ENCODE data around the gene NUAK1.

The NUAK1 gene

DNA sequence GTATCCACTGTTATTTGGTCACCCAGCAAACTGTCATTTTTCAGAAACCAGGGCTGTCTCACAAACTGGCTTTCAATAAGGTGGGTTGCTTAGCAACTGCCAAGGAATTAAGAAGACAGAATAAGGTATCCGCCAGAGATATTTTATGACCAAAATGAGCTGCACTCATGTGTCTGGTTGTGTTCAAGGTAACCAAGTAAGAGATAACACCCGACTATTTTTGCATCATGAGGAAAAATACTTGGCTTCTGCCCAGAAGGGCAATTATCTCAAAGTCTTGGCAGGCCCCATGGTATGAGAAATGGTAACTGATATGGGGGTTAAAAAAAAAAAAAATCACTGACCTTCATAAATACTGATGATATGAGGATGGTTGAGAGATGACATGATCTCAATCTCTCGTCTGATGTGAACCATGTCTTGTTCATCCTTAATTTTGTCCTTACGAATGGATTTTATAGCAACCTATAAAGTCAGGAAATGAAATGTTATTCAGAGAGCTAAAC lies 32.6 kb downstream of the NUAK1 start:
- H3K4me3 ChIP-seq (ENCODE audit: control insufficient read depth, low read depth, low read length), result no peak overlapping the region
- TF ChIP-seq, protein P1, sequence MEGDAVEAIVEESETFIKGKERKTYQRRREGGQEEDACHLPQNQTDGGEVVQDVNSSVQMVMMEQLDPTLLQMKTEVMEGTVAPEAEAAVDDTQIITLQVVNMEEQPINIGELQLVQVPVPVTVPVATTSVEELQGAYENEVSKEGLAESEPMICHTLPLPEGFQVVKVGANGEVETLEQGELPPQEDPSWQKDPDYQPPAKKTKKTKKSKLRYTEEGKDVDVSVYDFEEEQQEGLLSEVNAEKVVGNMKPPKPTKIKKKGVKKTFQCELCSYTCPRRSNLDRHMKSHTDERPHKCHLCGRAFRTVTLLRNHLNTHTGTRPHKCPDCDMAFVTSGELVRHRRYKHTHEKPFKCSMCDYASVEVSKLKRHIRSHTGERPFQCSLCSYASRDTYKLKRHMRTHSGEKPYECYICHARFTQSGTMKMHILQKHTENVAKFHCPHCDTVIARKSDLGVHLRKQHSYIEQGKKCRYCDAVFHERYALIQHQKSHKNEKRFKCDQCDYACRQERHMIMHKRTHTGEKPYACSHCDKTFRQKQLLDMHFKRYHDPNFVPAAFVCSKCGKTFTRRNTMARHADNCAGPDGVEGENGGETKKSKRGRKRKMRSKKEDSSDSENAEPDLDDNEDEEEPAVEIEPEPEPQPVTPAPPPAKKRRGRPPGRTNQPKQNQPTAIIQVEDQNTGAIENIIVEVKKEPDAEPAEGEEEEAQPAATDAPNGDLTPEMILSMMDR (conservative IDR thresholded peaks at IDR 0.05; ENCODE audit: control insufficient read depth, insufficient read depth, low read depth, low read length), result no peak
- no peak for DNase-seq (ENCODE audit: low read depth)

DNA sequence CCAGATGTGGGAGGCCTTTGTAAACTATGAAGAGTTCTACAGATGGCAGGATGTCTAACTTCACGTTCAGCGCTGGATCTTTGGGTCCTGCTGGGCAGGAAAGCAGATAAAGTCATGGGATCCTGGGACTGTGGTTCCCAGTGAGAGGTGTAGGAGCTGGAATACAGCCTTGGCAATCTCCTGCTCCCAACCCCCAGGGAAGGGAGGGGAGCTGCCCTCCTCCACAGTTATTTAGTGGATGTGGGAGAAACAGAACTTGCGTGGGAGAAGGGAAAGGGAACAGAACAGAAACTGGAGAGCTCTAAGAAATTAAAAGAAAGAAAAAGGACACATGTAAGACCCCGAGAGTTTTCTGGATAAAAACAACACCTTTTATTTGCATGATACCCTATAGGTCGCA lies 37.0 kb downstream of the NUAK1 start:
- DNase-seq (ENCODE audit: low read depth), result no peak
- TF ChIP-seq, protein P1 (conservative IDR thresholded peaks at IDR 0.05; ENCODE audit: control insufficient read depth, insufficient read depth, low read depth, low read length), result no peak
- H3K4me3 ChIP-seq (ENCODE audit: control insufficient read depth, low read depth, low read length), result no peak overlapping the region

DNA sequence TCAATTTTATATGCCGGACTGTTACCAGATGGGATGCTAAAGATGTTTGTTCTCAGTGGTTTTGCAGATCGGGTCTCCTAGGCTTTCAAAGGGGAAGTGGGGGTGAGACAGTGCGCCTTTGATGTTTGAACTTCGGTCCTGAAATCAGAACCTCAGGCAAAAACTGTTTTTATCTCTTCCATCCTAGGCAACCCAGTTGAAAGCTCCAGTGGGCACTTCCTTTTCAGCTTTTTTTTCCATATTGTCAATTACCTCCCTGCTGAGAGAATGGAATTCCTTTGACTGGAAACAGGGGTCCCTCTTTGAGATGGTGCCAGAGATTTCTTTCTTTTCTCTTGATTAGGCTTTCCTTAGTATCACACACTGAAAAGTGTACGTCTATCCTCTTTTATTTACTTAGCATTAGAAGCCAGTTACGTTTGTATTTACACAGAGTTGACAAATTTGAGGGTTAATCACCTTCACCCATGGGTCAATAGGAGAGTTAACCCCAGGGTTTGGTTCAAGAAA lies 40.0 kb downstream of the NUAK1 start:
- TF ChIP-seq, protein P1 (conservative IDR thresholded peaks at IDR 0.05; ENCODE audit: control insufficient read depth, insufficient read depth, low read depth, low read length), result no peak
- no peak overlapping the region for H3K4me3 ChIP-seq (ENCODE audit: control insufficient read depth, low read depth, low read length)

DNA sequence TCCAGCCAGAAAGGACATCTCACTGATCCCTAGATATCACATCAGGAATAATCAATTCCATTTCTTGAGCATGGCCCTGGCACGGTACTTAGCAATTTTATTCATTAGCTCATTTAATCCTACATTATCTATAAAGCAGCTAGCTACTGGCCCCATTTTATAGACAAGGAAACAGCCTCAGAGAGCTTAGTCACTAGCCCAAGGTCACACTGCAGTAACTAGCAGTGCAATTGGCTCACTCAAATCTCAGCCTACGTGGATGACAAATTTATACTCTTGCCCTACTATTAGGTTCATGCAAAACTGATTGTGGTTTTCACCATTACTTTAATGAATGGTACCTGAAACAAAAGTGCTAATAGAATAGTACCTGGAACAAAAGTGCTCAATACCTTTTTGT lies 41.7 kb downstream of the NUAK1 start:
- H3K4me3 ChIP-seq (ENCODE audit: control insufficient read depth, low read depth, low read length), result no peak overlapping the region
- no peak for DNase-seq (ENCODE audit: low read depth)
- TF ChIP-seq, protein P1 (conservative IDR thresholded peaks at IDR 0.05; ENCODE audit: control insufficient read depth, insufficient read depth, low read depth, low read length), result no peak

More for the DNA sequence above, 40.0 kb downstream of the NUAK1 start:
- no peak for DNase-seq (ENCODE audit: low read depth)

DNA sequence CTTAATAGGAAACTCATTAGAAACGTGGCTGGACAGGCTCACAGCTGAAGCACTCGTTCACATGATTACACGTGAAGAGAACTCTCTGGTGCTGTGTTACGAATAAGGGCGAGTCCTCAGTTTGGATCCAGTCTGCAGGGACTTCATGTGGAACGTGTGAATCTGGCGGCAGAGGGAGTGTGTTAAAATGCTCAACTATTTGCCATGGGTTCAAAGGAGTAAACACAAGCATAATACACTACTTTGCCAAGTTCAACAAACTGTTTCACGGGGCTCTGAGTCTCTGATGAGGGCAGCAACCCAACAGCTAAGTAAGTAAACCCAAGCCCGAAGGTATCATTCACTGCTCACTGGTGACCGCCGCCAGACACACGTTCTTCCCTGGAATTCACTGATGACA lies 42.4 kb downstream of the NUAK1 start:
- TF ChIP-seq, protein P1 (conservative IDR thresholded peaks at IDR 0.05; ENCODE audit: control insufficient read depth, insufficient read depth, low read depth, low read length), result no peak
- DNase-seq (ENCODE audit: low read depth), result no peak
- no peak overlapping the region for H3K4me3 ChIP-seq (ENCODE audit: control insufficient read depth, low read depth, low read length)

DNA sequence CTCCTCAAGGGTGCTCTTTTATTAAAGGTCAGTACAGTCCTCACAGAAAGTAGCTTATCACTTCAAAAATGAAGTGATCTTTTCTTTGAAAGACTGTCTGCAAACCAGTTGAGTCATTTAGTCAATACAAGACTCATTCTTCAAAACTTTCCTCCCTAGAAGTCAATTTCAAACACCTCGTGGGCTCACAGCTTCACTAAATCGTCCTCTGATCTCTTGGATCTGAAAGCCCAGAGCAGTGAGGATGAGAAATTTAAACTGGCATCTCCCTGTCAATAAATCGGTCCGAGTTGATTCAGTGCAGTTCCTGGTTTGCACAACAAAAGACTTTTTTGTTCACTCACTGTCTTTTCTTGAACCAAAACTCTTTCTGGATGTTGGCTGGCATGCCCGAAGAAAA lies 44.5 kb downstream of the NUAK1 start:
- no peak for DNase-seq (ENCODE audit: low read depth)
- TF ChIP-seq, protein P1 (conservative IDR thresholded peaks at IDR 0.05; ENCODE audit: control insufficient read depth, insufficient read depth, low read depth, low read length), result no peak
- H3K4me3 ChIP-seq (ENCODE audit: control insufficient read depth, low read depth, low read length), result no peak overlapping the region

DNA sequence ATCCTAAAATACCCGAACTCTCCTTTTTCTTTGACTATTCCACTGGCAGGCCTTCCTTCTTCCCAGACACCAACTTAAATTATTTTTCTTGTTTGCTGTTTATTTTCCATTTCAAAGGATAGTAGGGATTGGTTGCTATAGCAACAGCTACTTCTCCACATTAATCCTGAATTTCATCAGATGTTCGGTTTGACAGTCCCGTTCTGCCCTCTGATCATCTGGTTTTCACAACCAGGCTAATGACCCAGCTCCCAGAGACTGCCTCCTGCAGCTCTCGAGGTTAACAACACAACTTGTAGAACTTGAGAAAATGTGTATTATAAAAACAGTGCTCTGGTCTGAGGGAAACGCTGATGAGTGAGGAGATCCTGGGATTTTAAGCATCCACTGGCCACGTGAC lies 45.5 kb downstream of the NUAK1 start:
- DNase-seq (ENCODE audit: low read depth), result no peak
- H3K4me3 ChIP-seq (ENCODE audit: control insufficient read depth, low read depth, low read length), result no peak overlapping the region
- TF ChIP-seq, protein P1 (conservative IDR thresholded peaks at IDR 0.05; ENCODE audit: control insufficient read depth, insufficient read depth, low read depth, low read length), result no peak

All from fibroblast of mammary gland (primary cell).